NCI-H1436 treated with DMSO at 0.1 percent for 48 hours (cell line): Measurements from ENCODE around the gene NIM1K.
"Not testable (repeated sequence)": the region's sequence is repeated elsewhere in the genome, so short reads cannot be mapped to it uniquely, and the experiment has no call there.

Source experiments
- DNase-seq: peaks from one replicate; lab custom pipeline; 2025; lab: John Stamatoyannopoulos, UW

Gene NIM1K

DNA sequence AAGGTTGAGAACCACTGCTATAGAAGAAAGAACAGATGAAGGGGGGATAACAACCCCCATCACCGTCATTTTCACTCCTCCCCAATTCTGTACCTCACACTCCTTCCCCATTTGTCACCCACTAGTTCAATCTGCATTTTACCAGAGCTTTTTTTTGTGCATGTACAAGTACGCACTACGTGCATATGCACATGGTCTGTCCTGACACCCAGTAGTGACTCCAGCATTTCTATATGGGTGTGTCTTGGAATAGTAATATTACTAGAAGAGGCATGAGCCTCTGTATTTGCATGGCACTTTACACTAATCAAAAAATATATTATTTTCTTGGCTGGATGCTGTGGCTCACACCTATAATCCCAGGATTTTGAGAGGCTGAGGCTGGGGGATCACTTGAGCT lies 38.7 kb downstream of the NIM1K start:
- DNase-seq: no peak

DNA sequence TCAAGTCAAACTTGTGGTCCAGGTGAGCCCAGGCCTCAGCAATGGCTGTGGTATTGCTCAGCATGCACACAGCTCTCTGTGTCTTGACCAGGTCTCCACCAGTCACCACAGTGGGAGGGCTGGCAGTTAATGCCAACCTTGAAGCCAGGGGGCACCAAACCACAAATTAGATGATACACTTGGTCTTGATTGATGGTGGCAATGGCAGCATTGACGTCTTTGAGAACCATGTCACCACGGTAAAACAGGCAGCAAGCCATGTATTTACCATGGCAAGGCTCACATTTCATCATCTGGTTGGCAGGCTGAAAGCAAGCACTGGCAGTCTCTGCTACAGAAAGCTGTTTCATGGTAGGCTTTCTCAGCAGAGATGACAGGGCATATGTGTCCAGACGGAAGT lies 40.0 kb downstream of the NIM1K start:
- DNase-seq: no peak

DNA sequence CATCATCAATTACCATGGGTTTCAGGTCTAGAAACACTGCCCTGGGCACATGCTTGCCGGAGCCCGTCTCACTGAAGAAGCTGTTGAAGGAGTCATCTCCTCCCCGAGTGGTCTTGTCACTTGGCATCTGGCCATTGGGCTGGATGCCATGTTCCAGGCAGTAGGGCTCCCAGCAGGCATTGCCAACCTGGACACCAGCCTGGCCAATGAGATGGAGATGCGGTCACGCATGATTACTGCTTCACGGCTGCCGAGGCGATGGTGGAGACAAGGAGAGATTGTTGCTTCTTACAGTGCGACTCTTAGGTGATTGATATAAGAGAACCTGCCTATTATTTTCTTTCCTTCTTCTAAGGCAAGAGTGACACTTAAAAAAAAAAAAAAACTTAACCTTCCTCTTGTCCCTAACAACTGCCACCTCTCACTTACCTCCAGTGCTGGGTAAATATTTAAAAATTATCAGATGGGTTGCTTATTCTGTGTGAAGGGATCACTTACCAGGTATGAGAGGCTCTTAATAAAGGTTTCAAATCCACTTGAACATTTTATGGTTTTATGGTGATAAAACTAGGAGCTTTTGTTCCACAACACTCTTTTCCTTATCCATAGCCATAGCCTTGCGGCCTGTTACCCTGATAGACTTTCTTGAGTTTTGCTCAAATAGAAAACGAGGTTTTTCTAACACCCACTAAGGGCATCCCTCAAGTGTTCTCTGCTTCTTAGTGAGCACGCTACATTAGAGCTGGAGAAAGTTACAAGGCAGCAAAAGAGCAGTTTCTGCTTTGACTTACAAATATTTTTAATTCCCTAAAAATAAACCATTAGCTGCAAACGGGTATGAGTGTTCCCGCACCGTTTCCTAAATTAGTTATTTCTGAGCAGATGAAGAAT lies 41.2 kb downstream of the NIM1K start:
- no peak for DNase-seq

DNA sequence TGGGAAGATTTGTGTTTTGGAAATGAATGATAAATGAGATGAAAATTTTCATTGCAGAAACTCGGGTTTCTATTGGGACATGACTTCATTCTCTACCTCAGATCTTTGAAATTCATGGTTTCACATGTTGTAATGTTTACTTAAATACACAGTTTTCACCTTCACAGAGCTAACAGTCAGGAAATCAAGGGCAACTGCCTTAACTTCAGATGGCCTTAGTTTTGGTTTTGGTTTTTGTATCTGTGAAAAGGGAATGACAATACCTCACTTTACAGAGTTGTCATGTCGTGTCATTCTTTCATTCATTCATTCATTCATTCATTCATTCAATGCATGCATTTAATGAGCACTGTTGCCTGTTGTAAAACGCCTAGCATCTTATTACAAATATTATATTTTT lies 41.9 kb downstream of the NIM1K start:
- no peak for DNase-seq

DNA sequence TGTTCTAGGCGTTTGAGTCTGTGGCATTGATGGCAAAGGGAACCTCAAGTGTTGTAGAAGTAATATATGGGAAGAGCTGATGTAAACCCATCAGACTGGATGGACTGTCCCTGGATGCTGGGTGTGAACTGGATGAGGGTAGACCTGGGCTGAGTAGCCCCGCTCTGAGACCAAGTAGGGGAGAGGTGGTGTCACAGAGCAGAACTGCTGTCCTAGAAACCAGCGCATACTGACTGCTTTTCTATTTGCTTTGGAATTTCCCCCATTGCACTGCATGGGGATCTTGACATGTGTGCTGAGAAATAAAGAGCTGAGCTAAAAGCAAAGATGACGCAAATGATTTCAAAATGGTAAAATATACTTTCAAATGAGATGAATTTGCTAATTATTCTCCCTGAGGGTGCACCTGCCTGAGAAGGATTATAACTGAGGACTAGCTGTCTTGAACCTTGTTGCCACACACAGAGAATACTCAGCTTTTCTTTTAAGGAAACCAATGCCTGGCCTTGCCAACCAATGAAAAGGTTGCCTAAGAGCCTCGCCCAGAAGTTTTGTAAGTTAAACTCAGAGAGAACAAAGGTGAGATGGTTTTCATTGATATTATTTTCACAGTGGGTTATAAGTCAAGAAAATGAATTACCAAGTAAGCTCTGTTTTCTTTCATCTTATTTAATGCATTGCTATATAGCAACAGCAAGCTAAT lies 44.8 kb downstream of the NIM1K start:
- DNase-seq: no peak

DNA sequence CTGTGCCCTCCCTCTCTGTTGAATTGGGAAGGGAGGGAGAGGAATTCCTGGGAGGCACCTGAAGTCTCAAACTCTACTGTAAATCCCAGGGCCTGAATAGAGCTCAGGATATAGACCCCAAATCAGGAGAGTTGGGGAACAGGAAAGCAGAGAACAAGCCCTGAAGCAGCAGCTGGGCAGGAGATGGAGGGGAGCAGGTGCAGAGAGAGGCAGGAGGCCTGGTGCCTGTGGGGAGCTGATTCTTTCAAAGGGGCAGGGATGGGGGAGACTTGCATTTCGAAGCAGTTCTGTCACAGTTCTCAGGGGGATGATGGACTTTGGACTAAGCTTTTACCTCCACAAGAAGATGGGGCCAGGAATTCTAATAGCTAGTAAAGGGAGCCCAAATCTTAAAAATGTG lies 50.2 kb downstream of the NIM1K start:
- DNase-seq: no peak

DNA sequence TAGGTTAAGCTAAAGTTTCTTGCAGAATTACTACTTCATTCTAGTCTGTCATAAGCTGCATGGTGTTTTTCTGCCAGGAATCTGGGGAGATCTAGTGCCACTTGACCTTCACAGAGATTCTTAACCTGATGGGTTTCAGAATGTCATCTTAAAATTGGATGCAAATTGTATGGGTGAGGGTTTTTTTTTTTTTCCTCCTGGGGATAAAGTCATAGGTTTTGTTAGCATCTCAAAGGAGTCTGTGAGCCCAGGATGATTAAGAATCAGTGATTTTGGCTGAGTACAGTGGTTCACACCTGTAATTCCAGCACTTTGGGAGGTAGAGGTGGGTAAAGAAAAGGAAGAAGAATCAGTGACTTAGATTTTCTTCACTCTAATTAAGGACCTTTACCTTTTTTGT lies 51.2 kb downstream of the NIM1K start:
- DNase-seq: no peak

DNA sequence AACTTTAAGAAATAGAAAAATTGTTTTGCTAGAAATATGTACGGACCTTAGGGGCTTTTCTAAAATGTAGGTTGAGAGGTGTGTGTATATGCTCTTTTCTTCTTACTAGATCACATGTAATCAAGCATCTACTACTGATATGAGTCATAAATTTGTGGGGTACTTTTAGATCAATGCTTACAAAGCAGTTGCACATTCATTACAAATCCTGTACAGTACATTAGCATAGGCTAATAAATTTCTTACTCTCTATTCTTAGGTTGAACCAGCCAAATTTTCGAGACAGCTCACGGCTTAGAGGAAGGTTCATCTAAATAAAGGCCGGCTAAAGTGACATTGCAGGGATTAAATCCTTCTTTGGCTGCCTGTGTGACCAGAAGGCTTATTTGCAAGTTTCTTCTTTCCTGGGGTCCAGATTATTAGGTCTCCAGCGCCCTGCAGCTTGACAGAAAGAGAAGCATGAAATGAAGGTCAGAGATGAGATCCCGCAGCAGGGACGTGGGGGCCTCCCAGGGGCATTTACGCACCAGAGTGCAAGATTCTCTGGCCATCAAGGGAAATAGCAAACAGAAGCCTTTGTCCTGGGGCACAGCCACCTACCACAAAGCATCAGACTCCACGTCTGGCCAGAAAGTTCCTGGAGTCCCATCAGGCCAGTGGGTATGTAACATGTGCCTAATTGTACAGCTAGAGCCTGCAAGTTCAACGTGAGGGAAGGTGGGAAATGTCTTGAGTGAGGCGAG lies 53.0 kb downstream of the NIM1K start:
- DNase-seq: no peak

DNA sequence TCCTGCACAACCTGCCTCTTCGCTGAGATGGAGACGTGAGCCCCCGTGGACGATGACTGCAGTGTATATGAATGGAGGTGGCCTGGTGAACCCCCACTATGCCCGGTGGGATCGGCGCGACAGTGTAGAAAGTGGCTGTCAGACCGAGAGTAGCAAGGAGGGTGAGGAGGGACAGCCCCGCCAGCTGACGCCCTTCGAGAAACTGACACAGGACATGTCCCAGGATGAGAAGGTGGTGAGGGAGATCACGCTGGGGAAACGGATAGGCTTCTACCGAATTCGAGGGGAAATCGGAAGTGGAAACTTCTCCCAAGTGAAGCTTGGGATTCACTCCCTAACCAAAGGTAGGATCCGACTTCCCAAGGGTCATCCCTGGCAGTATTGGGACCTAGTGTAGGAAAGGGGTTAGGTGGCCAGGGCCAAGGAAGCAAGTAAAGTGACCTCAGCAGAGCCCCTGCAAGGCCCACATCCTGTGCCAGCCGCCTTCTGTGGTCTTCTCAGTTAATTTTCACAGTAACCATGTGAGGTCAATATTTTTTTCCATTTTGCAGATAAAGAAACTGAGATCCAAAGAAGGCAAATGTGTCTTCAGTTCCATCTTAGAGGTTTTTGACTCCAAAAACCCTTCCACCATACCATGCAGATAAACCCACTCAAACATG lies 53.8 kb downstream of the NIM1K start:
- no peak for DNase-seq

DNA sequence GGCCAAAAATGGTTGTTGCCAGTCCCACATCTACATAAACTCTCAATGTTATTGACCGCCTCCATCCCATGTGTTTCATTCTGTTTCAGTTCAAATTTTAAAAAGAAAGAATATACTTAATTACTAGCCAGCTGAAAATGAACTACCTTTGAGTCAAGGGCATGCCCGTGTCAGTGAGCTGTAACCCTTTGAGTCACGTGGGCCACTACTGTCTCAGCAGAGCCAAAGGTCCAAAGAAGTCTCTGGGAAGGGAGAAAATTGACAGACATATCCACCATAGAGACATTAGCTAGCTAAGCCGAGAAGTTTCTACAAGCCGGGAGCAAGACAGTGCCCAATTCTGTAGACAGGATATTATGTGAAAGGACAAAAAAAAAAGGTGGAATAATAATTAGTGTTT lies 59.7 kb downstream of the NIM1K start:
- no peak for DNase-seq

DNA sequence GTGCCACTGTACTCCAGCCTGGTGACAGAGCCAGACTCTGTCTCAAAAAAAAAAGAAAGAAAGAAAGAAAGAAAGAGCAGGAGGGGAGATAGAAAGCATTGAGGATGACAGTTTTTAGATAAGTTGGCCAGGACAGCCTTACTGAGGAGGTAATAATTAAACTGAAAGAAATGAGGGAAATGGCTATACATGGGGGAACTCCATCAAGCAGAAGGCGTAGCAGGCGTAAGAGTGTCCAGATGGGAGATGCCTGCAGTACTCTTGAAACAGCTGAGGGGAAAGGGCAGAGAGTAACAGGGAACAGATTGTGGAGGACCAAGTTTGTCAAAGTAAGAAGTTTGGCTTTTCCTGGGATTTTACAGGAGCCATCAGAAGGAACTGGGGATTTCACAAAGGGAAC lies 63.7 kb downstream of the NIM1K start:
- no peak for DNase-seq

DNA sequence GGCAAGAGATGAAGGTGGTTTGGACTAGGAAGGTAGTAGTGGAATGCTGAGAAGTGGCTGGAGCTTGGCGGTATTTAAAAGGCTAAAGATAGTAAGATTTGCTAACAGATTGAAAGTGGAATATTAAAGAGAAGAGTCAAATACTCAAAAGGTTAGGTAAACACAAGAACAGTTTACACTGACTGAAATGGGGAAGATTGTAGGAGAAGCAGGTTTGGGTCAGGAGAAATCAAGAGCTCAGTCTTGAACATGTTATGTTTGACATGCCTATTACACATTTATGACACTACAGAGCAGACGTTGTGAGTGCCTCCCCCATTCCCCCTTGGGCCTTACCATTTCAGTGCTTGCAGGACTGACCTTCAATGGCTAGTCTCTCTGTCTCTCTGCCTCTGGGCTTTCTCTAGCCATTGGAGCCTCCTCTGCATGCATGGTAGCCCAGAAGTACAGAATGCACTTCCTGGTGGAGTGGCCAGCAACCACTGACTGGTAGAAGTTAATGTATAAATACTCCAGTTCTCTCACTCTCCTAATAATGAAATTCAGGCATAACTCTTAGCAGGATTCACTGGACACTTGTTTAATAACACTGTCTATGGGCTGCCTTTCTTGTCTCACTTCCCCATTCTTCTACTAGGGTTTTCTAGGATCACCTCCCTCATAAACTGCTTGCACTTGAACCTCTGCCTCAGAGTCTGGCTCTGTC lies 64.4 kb downstream of the NIM1K start:
- DNase-seq: no peak

DNA sequence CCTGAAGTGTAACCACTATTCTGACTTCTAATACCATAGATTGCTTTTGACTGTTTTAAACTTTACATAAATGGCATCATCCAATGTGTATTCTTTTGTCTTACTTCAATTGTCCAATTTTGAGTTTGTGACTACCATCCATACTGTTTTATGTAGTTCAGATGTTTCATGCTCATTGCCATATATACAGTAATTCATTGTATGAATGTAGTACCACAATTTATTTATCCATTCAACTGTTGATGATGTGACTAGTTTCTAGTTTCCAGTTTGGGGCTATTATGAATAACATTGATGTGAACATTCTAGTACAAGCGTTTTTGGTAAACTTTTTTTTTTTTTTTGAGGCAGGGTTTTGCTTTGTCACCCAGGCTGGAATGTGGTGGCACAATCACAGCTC lies 66.1 kb downstream of the NIM1K start:
- no peak for DNase-seq

DNA sequence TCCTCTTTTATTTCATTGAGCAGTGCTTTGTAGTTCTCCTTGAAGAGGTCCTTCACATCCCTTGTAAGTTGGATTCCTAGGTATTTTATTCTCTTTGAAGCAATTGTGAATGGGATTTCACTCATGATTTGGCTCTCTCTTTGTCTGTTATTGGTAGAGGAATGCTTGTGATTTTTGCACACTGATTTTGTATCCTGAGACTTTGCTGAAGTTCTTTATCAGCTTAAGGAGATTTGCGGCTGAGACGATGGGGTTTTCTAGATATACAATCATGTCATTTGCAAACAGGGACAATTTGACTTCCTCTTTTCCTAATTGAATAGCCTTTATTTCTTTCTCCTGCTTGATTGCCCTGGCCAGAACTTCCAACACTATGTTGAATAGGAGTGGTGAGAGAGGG lies 70.2 kb downstream of the NIM1K start:
- DNase-seq: not testable (repeated sequence)

DNA sequence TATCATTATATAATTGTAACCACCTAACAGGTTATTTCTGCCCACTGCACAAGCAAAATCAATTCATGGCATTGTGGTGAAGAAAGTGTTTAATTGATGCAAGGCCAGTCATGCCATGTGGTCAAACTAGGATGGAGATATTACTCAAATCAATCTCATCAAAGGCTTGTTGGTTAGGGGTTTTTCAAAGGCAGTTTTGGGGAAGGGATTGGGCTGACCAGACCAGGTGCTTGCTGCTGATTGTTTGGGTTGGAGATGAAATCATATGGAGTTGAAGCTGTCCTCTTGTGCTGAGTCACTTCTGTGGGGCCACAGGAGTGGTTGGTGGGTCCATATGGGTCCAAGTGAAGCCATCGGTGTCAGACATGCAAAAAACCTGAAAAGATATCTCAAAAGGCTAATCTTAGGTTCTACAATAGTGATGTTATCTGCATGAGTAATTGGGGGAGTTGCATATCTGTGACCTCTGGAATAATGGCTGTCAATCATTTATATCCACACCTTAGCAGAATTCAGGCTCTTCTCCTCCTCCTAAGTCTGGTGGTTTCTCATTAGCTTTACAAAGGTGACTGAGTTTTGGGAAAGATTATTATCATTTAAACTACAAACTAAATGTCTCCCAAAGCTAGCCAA lies 76.3 kb downstream of the NIM1K start:
- no peak for DNase-seq

DNA sequence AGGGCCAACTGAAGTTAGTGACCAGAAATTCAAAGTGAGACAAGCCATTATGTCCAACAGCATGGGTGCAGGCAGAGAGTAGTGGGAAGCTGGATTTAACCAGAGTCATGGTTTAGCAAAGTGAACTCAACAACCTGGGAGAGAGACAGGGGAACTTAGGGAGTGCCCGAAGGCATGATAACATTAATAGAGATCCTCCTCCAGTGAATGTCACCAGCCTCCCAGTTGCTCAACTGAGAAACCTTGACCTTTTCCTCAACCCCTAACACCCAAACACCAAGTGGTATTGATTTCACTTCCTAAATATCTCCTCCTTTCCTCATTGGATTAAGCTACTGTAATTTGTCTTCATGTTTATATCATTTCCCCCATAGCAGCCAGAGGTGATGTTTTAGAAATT lies 78.6 kb downstream of the NIM1K start:
- DNase-seq: no peak

DNA sequence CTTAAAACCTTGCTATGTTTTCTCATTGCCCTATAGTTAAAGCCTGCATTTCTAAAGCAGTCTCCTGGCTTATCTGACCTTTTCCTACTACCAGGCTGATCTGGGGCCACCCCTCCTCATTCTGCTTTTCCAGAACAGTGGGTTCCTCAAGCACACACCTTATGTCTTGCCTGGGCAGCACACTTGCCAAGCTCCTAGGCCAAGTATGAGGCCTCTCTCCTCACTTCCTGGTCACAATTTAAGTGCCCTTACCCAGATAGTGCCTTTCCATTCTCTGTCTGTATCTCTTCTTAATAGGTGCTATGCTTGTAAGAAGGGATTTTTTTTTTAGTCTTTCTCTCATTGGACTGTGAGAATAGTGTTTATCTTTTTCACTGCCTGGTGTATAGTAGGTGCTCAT lies 81.5 kb downstream of the NIM1K start:
- no peak for DNase-seq

DNA sequence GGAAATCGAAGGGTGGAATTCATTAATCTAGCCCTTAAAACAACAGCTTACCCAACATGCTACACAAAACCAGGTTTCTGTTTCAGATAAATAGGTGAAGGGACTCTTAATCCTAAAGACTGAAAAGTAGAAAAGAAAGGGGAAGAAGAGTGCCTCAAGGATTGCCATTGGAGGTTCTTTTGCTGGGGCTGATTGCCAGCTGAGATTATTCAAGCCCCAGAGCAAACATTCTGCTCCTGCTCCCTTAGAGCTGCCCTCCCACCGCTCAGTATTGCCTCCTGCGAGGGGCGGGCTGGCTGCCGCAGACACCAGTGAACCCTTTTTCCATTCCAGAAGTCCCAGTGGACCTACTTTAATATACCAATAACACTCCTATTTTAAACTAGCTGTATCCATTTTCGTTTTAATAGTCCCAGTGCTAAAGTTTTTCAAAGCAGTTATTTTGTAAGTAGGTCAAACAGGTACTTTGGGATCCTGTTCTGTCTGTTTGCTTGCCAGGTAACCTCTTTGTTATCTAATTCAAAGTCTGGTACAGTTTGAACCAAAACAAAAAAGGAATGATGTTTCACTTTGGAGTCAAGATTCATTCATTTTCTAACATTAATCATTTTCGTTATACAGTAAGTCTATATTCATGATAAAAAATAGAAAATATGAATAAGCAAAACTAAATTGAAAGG lies 82.5 kb downstream of the NIM1K start:
- no peak for DNase-seq

DNA sequence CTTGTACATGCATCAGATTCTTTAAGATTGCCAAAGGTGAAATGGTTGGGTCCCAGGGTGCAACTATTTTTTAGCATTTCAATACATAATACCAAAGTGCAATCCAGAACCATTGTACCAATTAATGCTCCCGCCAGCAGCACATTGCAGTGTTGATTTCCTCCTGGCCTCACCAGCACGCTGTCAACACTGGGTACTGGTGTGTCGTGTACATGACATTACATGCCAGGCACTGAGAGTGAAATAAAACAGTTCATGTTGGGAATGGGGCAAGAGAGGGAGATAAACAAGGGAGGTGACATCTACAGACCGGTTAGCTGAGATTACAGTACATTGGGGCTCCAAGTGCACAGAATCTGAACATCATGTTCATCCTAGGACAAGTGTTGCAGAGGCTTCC lies 83.4 kb downstream of the NIM1K start:
- no peak for DNase-seq

DNA sequence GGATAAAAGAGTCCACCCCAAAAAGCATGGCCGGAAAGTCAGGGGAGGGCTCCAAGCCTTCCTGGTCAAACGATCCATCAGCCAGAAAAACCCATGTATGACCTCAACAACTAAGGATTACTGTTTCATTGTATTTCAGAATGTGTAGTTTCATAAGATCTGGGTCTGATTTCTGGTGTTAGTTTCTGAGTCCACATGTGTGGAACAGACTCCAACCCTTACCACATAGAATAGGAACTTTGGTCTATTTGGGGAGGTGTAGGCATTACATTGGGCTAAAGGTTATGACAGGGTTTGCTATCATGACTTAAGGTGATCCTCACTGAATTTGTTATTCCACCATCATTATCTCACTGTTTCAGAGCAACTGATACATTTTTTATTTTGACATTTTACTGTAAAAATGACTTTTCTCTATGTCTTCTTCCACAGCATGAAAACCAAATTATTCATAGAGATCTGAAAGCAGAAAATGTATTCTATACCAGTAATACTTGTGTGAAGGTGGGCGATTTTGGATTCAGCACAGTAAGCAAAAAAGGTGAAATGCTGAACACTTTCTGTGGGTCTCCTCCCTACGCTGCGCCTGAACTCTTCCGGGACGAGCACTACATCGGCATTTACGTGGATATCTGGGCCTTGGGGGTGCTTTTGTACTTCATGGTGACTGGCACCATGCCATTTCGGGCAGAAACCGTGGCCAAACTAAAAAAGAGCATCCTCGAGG lies 87.7 kb downstream of the NIM1K start:
- DNase-seq: no peak
